Neutrophil (primary cell): ENCODE measurements around the gene CLEC18A.

Experiments
- H3K27ac ChIP-seq: fragments of 200-600 bp; sonication (generic); 2 replicates; pipeline ENCODE4 v1.5.1; 2016; ENCODE audit warnings: mild to moderate bottlenecking, moderate library complexity
- H3K27me3 ChIP-seq: fragments of 200-600 bp; sonication (generic); 2 replicates; pipeline ENCODE4 v1.6.0; 2016; ENCODE audit warnings: mild to moderate bottlenecking
- H3K36me3 ChIP-seq: fragments of 200-600 bp; sonication (generic); 2 replicates; pipeline ENCODE4 v1.5.1; 2017
- H3K4me1 ChIP-seq, 2 experiments: fragments of 200-600 bp in 1 of 2; sonication (generic) in 1 of 2; 1 replicate in 1 of 2; 2 replicates in 1 of 2; pipeline versions ENCODE4 v1.5.1 to v1.6.1; 2013 to 2016; ENCODE audit warnings: low read depth in 1 of 2, low read length in 1 of 2, mild to moderate bottlenecking in 1 of 2, moderate library complexity in 1 of 2; ENCODE audit not compliant: control insufficient read depth in 1 of 2, insufficient read depth in 1 of 2
- H3K4me3 ChIP-seq, 2 experiments: fragments of 200-600 bp in 1 of 2; sonication (generic) in 1 of 2; 1 replicate in 1 of 2; 2 replicates in 1 of 2; pipeline ENCODE4 v1.5.1; 2013 to 2016; ENCODE audit warnings: low read depth in 1 of 2, low read length in 1 of 2, mild to moderate bottlenecking in 1 of 2, moderate library complexity in 1 of 2
- H3K9me3 ChIP-seq: fragments of 200-600 bp; sonication (generic); 2 replicates; pipeline ENCODE4 v1.5.1; 2016
- TF ChIP-seq, protein P1 (sequence below): fragments of 200-600 bp; sonication (generic); IDR thresholded peaks from 2 replicates; pipeline ENCODE4 v1.5.1; 2016; ENCODE audit warnings: antibody characterized with exemption

Gene CLEC18A

DNA sequence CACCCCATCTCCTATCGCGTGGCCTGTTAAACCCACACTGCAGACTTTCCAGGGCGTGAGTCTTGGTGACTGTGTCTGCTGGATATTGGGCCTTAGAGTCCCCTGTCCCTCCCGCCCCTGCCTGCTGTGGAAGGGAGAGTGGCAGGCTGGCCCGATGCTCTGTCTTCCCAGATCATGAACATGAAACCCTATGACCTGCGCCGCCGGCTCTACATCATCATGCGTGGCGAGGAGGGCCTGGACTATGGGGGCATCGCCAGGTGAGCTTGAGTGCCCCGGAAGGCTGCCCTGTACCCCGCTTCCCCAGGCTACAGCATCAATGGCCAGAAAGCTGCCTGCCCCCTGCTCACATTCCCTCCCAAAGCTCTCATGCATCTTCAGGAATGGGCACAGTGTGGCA, 19.5 kb upstream of the CLEC18A start:
- Histone ChIP-seq H3K9me3 (no peaks in the 10 kb centered on the region), H3K4me1 (no peaks in the 10 kb centered on the region), H3K27me3 (no peaks in the 10 kb centered on the region), H3K4me3 (no peak overlapping the region), H3K27ac (no peak overlapping the region), H3K36me3 (peaks cover 99% of the 10 kb centered on the region)
- TF ChIP-seq, protein P1, sequence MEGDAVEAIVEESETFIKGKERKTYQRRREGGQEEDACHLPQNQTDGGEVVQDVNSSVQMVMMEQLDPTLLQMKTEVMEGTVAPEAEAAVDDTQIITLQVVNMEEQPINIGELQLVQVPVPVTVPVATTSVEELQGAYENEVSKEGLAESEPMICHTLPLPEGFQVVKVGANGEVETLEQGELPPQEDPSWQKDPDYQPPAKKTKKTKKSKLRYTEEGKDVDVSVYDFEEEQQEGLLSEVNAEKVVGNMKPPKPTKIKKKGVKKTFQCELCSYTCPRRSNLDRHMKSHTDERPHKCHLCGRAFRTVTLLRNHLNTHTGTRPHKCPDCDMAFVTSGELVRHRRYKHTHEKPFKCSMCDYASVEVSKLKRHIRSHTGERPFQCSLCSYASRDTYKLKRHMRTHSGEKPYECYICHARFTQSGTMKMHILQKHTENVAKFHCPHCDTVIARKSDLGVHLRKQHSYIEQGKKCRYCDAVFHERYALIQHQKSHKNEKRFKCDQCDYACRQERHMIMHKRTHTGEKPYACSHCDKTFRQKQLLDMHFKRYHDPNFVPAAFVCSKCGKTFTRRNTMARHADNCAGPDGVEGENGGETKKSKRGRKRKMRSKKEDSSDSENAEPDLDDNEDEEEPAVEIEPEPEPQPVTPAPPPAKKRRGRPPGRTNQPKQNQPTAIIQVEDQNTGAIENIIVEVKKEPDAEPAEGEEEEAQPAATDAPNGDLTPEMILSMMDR = no peak

DNA sequence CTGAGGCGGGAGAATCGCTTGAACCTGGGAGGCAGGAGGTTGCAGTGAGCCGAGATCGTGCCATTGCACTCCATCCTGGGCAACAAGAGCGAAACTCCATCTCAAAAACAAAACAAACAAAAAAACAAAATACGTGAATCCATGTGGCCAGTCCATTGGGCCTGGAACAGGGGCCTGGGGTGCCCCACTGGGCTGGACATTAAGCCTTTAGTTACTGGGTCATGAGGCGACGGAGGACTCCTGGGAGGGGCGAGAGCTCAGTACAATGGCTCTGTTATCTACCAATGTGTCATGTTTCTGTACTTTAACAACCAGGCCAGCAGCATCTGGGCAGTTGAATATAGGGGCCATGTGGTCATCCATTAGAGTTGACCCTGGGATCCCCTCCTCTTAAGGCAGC, 18.9 kb upstream of the CLEC18A start:
- Histone ChIP-seq H3K4me3 (no peak overlapping the region), H3K27me3 (no peaks in the 10 kb centered on the region), H3K36me3 (peaks cover 99% of the 10 kb centered on the region), H3K4me1 (no peaks in the 10 kb centered on the region), H3K27ac (no peak overlapping the region), H3K9me3 (no peaks in the 10 kb centered on the region)
- TF ChIP-seq, protein P1 = no peak

DNA sequence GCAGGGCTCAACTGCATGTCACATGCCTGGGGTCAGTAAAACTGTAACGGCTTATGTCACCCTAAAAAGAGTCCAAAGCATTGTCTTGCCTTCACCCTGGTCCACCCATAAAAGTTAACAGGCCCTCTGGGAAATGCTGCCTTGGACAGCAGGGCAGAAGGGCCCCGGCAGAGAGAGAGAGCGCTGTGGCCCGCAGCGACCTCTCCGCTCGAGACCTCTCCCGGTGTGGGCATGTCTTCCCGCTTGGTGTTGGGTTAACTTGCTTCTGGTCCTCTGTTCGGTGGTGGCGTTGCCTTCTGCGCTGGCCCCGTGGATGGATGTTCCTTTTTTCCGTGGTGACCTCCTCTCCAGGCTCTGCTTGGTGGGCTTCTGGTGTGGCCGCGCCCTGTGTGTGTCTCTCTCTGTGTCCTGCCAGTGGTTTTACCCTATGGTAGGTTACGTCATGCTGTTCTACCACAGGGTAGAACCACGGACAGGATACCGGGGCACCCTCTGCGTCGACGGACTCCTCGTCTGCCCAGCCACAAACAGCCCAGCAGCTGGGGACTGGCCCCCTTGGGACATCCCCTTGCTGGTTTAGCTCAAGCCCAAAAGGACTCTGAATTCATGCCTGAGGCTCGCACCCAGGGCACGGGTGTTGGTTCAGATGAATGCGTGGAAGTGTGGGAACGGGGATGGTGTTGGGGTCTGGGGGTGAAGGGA, 18.3 kb upstream of the CLEC18A start:
- Histone ChIP-seq H3K27me3 (no peaks in the 10 kb centered on the region), H3K9me3 (no peaks in the 10 kb centered on the region), H3K4me1 (no peaks in the 10 kb centered on the region), H3K27ac (no peak overlapping the region), H3K4me3 (no peak overlapping the region), H3K36me3 (peaks cover 99% of the 10 kb centered on the region)
- TF ChIP-seq, protein P1 = no peak

GRCh38 chr16:69934044-69934443, 17.1 kb upstream of the CLEC18A start:
- Histone ChIP-seq H3K4me3 (no peak overlapping the region), H3K27ac (no peak overlapping the region), H3K36me3 (peaks cover 100% of the 10 kb centered on the region), H3K27me3 (no peaks in the 10 kb centered on the region), H3K4me1 (no peaks in the 10 kb centered on the region), H3K9me3 (no peaks in the 10 kb centered on the region)
- TF ChIP-seq, protein P1 = no peak

DNA sequence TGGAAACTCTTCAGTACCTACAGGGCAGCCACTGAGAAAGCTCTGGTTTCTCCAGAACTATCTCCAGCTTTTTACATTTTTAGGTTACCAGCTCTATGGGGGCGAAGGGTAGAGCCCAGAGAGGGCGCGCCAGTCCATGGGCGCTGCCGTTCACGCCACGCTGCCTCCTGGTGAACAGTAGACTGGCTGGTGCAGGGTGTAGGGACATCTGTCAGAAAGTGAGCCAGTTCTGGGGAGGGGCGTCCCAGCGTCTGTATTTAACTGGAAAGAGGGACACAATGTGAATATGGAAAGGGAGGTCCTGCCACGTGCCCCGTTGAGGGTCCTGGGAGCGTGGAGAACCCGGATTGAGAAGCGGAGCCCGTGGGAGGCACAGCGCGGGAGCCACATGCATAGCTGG, 16.4 kb upstream of the CLEC18A start:
- Histone ChIP-seq H3K27ac (no peak overlapping the region), H3K9me3 (no peaks in the 10 kb centered on the region), H3K4me1 (no peaks in the 10 kb centered on the region), H3K36me3 (peaks cover 100% of the 10 kb centered on the region), H3K4me3 (no peak overlapping the region), H3K27me3 (no peaks in the 10 kb centered on the region)
- TF ChIP-seq, protein P1 = no peak
